Transverse colon (tissue), 4 donors: ENCODE results near the gene TTC4. TPM values are rescaled to one million over a fixed set of nuclear protein-coding genes. Genes with fewer than 3 reads are reported as not detected.

Experiments used
- DNase-seq: peaks from one replicate; pipeline ENCODE4 v3.0.0-alpha.2; 2019
- H3K27ac ChIP-seq, 4 donors: fragments of 200-600 bp; sonication (generic); 2 replicates each; pipeline ENCODE4 v1.5.1; 2016 to 2018; ENCODE audit warnings: inconsistent platforms in 4 of 4
- H3K27me3 ChIP-seq: fragments of 200-600 bp; sonication (generic); 2 replicates; pipeline ENCODE4 v1.5.1; 2017; ENCODE audit warnings: inconsistent platforms
- H3K36me3 ChIP-seq, 4 donors: fragments of 200-600 bp; sonication (generic); 2 replicates each; pipeline ENCODE4 v1.5.1; 2017 to 2019; ENCODE audit warnings: inconsistent platforms in 4 of 4
- H3K4me1 ChIP-seq, 4 donors: fragments of 200-600 bp; sonication (generic); 2 replicates each; pipeline ENCODE4 v1.5.1; 2017 to 2020; ENCODE audit warnings: inconsistent platforms in 4 of 4
- H3K4me3 ChIP-seq, 4 donors: fragments of 200-600 bp; sonication (generic); 1 replicate in 1 of 4; 2 replicates in 3 of 4; pipeline versions ENCODE4 v1.5.1 to v1.6.1; 2017 to 2019; ENCODE audit warnings: inconsistent platforms in 4 of 4
- H3K9me3 ChIP-seq, 2 donors: fragments of 200-600 bp; sonication (generic); 2 replicates each; pipeline ENCODE4 v1.5.1; 2017 to 2019; ENCODE audit warnings: inconsistent platforms in 2 of 2
- EP300 ChIP-seq: sonication (generic); formaldehyde crosslinking; IDR thresholded peaks from one replicate; pipeline ENCODE4 v1.6.1; 2017; ENCODE audit warnings: antibody characterized with exemption, low read depth
- POLR2A ChIP-seq: fragments of 450-650 bp; IDR thresholded peaks from one replicate; pipeline ENCODE4 v1.6.1; 2016; ENCODE audit warnings: antibody characterized with exemption, mild to moderate bottlenecking, moderate library complexity
- POLR2AphosphoS5 ChIP-seq, 3 donors: sonication (generic); formaldehyde crosslinking; IDR thresholded peaks; one replicate each; pipeline ENCODE4 v1.6.1; 2016; ENCODE audit warnings: antibody characterized with exemption in 3 of 3
- WGBS, 2 donors: methylation state at CpG; one replicate each; pipeline ENCODE4 v1.1.5; 2018; ENCODE audit warnings: low coverage in 1 of 2; 5-methylcytosine and 5-hydroxymethylcytosine counted together
- in situ Hi-C, 4 donors: fragments of 200-750 bp; cut with MboI; loops; one replicate each; pipeline versions ENCODE4 v1.15.0 to v1.15.1; 2017; ENCODE audit warnings: low sequenced_read_pairs in 3 of 4, low pct_ligation_motif_present in 1 of 4, low pct_unique_long_range_greater_than_20kb in 1 of 4
- intact Hi-C: fragments of 100-400 bp; cut with DNase I; formaldehyde crosslinking; loops from one replicate; pipeline ENCODE4 v1.15.1; 2023; ENCODE audit warnings: low total_unique reads
- total RNA-seq, 4 donors: library from RNA; depleted of rRNA; stranded (reverse); fragments of >200 nt; gene quantifications; one replicate each; pipeline ENCODE4 v1.1.0, GENCODE V29; 2016
- TF ChIP-seq, protein P1 (sequence below), 5 experiments: fragments of 200-600 bp in 3 of 5; fragments of 450-650 bp in 2 of 5; sonication (generic) in 3 of 5; IDR thresholded peaks; 1 replicate in 2 of 5; 2 replicates in 3 of 5; pipeline ENCODE4 v1.5.1; 2016 to 2017; ENCODE audit warnings: antibody characterized with exemption in 5 of 5, inconsistent platforms in 3 of 5, mild to moderate bottlenecking in 2 of 5, moderate library complexity in 1 of 5

Gene TTC4
- total RNA-seq, 4 donors from 2014 or later = 1.8 to 33.7 (median 15.2) TPM

DNA sequence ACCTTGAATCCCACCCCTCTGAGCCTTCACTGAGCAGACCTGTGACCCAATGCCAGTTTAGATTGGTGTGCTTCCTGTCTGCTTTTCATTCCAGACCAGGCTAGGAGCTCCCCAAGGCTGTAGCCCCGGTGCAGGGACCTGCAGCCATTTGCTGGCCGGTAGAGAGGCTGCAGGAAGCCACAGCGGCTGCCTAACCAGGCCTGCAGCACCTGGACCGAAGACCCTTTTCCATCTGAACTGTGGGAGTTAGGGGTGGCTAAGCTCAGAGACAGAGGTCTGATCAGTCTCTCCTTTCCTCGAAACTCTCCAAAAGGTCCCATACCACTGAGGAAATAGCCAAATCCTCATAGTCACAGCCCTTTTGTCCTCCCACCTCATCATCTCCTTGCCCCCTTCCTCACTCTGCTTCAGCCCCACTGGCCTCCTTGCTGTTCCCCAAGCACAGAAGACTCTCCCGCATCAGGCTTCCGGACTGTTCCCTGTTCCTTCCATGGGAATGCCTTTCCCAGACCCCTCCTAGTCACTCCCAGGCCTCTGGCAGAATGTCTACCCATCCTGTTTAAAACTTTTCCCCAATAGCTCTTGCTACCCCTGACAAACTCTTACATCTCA lies 674 bp upstream of the TTC4 start:
- in situ Hi-C loops (no loop called here), intact Hi-C loops (loop anchor here (5.0 kb wide), 1 partner anchor 1217 kb away; no protein-coding TSS in a partner anchor)
- peak overlapping the region; percentile 78 to 89 (median 85) for H3K27ac ChIP-seq
- peaks cover 7 to 21% (median 11%) of the 10 kb centered on the region in 4 donors for H3K4me1 ChIP-seq
- 95 to 100% methylated on average over 4 to 7 of the region's 7 CpGs for WGBS, 2 donors
- peaks cover 0 to 16% (median 7%) of the 10 kb centered on the region in 4 donors for H3K36me3 ChIP-seq
- peak overlapping the region in 3 of 4 donors; percentile 70 to 95 (median 82) for H3K4me3 ChIP-seq
- H3K27me3 ChIP-seq = no peaks in the 10 kb centered on the region
- TF ChIP-seq POLR2A = no peak
- TF ChIP-seq, protein P1, sequence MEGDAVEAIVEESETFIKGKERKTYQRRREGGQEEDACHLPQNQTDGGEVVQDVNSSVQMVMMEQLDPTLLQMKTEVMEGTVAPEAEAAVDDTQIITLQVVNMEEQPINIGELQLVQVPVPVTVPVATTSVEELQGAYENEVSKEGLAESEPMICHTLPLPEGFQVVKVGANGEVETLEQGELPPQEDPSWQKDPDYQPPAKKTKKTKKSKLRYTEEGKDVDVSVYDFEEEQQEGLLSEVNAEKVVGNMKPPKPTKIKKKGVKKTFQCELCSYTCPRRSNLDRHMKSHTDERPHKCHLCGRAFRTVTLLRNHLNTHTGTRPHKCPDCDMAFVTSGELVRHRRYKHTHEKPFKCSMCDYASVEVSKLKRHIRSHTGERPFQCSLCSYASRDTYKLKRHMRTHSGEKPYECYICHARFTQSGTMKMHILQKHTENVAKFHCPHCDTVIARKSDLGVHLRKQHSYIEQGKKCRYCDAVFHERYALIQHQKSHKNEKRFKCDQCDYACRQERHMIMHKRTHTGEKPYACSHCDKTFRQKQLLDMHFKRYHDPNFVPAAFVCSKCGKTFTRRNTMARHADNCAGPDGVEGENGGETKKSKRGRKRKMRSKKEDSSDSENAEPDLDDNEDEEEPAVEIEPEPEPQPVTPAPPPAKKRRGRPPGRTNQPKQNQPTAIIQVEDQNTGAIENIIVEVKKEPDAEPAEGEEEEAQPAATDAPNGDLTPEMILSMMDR (IDR thresholded peaks at IDR 0.05) = no peak
- TF ChIP-seq POLR2AphosphoS5 (IDR thresholded peaks at IDR 0.05) = no peak
- TF ChIP-seq EP300 = no peak
- no peak for DNase-seq
- no peaks in the 10 kb centered on the region for H3K9me3 ChIP-seq

DNA sequence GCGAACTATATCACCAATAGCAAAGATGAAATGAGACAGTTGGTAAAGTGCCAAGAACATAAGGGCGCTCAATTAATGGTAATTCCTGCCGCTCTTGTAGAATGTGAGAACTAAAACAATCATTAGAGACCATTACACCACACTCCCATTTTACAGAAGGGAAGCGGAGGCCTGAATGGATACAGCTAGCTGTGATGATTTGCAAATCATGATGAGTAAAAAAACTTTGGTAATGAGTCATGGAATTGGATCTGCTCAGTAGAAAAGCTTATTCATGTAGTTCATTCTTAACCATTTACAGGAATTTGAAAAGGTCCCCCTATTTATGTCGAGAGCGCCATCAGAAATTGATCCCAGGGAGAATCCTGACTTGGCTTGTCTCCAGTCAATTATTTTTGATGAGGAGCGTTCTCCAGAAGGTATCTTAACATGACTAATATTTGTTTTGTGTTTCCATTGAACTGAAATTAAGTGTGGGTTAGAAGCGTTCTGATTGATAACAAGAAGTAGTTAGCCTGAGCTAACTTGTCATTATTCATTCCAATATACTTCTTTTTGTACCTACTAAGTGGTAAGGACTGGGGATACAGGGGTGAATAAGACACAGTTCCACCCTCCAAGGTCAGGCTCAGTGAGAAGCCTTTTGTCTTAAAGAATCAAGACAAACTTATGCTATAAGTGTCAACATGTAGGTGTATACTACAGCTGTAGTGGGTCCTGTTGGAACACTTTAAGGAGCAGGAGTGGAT lies 812 bp downstream of the TTC4 start:
- peak overlapping the region; percentile 70 to 95 (median 86) for H3K4me3 ChIP-seq
- peaks cover 0 to 26% (median 12%) of the 10 kb centered on the region in 4 donors for H3K36me3 ChIP-seq
- no peak for DNase-seq
- no peaks in the 10 kb centered on the region for H3K27me3 ChIP-seq
- in situ Hi-C loops (no loop called here), intact Hi-C loops (loop anchor here (5.0 kb wide), 1 partner anchor 1216 kb away; no protein-coding TSS in a partner anchor)
- peak overlapping the region; percentile 78 to 89 (median 85) for H3K27ac ChIP-seq
- no peaks in the 10 kb centered on the region for H3K9me3 ChIP-seq
- no peak for TF ChIP-seq EP300
- peaks cover 7 to 21% (median 11%) of the 10 kb centered on the region in 4 donors for H3K4me1 ChIP-seq
- 31 to 38% methylated on average over 7 to 8 of the region's 8 CpGs for WGBS, 2 donors

DNA sequence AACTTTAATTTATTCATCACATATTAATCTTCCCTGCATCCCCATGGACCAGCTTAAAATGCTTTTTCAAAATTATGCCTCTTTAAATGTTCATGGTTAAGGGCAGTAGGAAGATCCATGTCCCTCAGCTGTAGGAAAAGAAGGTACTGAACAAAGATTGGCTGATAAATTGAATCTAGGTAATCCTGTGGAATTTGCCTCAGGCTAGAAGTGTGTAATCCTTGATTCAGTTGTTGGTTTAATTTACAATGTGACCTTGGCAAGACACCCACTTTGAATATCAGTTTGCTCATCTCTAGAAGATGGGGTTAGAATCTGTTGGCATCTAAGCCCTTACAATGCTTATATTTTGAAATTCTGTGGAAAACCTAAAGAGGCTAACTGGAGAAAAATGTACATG lies 6.1 kb downstream of the TTC4 start:
- no peak for DNase-seq
- Histone ChIP-seq H3K27me3 (no peaks in the 10 kb centered on the region), H3K9me3 (no peaks in the 10 kb centered on the region), H3K4me1 (peaks cover 2 to 7% (median 3%) of the 10 kb centered on the region in 4 donors), H3K4me3 (no peak overlapping the region), H3K27ac (no peak overlapping the region), H3K36me3 (peaks cover 0 to 63% (median 31%) of the 10 kb centered on the region in 4 donors)
- intact Hi-C loops = no loop called here
- in situ Hi-C loops = no loop called here
- TF ChIP-seq EP300 = no peak
- TF ChIP-seq, protein P1 (IDR thresholded peaks at IDR 0.05) = no peak
- TF ChIP-seq POLR2A = no peak
- no peak for TF ChIP-seq POLR2AphosphoS5 (IDR thresholded peaks at IDR 0.05)

DNA sequence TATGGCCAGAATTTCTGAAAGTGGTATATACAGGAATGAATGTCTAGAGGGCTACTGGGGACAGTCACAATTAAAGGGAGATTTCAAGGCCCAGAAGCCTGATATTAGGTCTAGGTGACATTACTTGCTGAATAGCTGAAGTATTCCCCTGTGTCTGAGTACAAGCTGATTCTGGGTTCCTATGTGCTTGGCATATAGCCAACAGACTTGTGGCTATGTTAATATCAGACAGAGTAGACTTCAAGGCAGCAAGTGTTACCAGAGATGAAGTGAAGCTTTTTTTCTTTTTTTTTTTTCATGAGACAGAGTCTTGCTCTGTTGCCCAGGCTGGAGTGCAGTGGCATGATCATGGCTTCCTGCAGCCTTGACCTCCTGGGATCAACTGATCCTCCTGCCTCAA lies 8.3 kb downstream of the TTC4 start:
- no peaks in the 10 kb centered on the region for H3K9me3 ChIP-seq
- DNase-seq = no peak
- H3K27me3 ChIP-seq = no peaks in the 10 kb centered on the region
- in situ Hi-C loops = no loop called here
- peaks cover 0 to 3% (median 0%) of the 10 kb centered on the region in 4 donors for H3K4me1 ChIP-seq
- H3K36me3 ChIP-seq = peaks cover 0 to 59% (median 25%) of the 10 kb centered on the region in 4 donors
- no peak overlapping the region for H3K4me3 ChIP-seq
- intact Hi-C loops = no loop called here
- no peak overlapping the region for H3K27ac ChIP-seq
- no peak for TF ChIP-seq POLR2AphosphoS5 (IDR thresholded peaks at IDR 0.05)
- no peak for TF ChIP-seq POLR2A
- TF ChIP-seq, protein P1 (IDR thresholded peaks at IDR 0.05) = no peak
- TF ChIP-seq EP300 = no peak
